ENCODE results near the gene NXNL1.

GRCh38 chr19:17469092-17469480 is 8.4 kb upstream of the NXNL1 start:
- TF ChIP-seq YY1 (IDR thresholded peaks at IDR 0.05; ENCODE audit: insufficient read depth, insufficient read length) (no peak), ZNF274 (IDR thresholded peaks at IDR 0.05; ENCODE audit: low read depth, low read length) (no peak)

Measured in NT2/D1 (cell line).